GM21529 (cell line): ENCODE measurements around the gene PFKM.

Experiments used
- ATAC-seq: cut with Tn5 transposase; IDR thresholded peaks from one replicate; pipeline ENCODE4 v1.9.1; 2021; ENCODE audit not compliant: unreplicated experiment

Gene PFKM

DNA sequence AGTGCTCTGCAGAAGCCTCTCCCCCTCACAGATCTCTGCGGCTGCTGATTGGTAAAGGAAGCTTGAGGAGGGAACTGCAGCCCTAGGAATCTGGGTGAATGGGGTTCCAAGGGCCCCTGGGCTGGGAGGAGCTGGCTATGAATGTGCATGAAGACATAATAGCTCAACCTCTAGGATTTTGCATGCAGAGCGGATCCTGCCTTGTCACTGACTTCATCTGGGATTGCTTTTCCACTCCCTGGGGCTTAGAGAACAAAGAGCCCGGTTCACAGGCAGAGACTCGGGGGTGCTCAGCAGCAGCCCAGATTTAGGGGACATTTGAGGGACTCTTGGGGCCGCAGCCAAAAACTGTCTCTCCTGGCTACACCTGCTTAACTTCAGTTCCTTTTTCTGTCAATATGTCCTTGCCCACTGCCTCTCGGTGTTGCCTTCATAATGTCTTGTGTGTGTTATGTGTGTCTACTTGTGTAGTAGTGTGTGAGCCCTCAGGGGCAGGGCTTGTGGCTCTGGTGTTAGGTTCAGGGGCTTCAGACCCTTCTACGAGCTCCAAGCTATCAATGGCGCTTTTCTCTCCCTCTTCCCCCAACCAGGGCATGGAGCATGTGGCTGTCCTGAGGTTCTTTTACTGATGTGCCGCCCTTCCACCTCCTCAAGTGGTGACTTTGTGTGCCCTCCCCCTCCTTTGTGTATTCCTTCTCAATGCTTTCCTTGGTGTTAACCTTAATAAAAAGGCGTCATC, 66.2 kb downstream of the PFKM start:
- no peak for ATAC-seq

DNA sequence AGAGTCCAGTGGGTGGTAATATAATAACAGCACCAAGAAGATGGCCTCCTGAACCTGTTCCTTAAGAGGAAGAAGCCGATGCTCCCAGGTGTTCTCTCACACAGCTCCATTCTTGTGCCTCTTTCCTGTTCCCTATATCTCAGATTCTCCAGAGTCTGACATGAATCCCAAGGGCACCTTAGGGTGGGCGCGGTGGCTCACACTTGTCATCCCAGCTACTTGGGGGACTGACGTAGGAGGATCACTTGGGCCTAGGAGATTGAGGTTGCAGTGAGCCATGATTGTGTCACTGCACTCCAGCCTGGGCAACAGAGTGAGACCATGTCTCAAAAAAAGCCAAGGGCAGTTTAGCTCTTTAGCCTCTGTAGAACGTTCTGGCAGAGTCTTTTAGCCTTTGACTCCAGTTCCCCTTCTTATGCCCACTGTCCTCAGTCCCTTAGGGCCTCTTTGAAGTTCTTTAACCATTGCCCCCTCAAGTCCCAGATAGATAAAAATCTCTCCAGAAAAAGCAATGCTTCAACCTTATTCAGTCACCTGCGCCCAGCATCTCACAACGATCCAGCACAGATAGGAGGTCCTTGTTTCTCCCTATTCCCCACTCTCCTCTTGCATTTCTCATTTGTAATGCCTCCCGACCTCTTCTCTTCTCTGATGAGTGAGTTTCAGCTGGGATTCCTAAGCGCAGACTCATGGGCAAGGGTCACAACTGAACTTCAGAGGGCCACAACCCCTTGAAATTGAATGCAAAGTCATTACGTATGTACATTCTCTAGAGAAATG, 68.9 kb downstream of the PFKM start:
- no peak for ATAC-seq

DNA sequence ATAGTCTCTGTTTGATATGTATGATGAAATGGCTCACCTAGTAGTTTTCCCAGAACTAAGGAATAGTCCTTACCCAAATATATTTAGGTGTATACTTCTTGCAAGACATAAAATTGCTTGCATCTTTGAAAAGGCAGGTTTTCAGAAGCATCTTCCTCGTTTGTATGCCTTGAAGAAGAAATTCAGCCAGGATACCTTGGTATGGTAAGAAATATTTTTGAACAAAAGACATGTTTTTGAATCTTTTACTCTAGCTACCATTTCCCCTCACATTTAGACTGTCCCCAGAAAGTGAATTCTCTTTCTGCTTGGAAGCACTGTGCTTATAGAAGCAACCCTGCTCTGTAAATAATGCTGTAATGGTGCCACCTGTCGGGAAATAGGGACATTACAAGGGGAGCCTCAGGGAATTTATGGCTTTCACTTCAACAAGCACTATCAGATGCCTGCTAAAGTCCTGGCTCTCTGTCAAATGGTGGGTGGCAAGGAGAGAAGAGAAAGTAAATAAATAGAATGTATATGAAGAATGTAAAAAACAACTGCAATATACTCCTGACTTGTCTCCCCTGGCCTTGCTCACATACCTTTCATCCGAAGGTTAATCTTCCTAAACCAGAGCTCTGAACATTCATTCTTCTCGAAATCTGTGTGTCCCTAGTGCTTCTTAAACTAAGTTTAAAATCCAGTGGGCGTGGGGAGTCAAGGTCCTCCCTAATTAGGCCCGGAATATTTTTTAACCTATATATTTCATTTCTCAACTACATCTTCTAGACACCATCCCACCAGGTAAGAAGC, 70.4 kb downstream of the PFKM start:
- peak; percentile 55 for ATAC-seq

DNA sequence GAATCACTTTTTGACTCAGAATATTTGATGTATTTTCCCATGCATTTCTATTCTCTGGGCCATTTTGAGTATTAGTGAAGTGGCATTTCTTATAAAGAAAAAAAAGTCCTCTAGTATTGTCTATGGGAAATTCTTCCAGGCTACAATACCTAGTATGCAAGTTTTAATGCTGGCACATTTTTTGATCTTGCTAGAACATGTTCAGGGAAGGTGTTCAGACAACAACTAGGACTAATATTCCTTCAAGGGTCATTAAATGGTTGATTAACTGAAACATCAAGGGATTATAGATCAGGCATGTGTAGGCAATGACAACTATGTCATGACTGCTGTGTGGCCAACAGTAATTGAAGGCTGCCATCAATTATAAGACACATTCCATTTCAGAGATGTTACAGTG, 71.9 kb downstream of the PFKM start:
- ATAC-seq: no peak

DNA sequence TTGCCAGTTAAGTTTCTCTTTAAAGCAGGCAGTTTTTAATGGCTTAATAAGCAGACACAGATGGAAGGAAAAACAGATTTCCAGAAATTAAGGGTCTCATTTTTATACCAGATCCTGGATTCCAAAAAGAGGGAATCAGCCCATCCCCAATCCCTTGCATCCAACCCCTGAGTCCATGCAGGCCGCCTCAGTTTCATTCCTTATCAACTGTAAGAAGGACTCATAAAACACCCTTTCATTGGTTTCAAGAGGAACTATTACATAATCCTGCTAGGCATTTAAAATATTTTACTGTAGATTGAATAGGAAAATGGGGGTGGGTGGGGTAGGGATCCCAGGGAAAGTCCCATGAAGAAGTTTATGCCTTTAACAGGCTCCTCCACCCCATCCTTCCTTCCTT, 73.7 kb downstream of the PFKM start:
- ATAC-seq: no peak

DNA sequence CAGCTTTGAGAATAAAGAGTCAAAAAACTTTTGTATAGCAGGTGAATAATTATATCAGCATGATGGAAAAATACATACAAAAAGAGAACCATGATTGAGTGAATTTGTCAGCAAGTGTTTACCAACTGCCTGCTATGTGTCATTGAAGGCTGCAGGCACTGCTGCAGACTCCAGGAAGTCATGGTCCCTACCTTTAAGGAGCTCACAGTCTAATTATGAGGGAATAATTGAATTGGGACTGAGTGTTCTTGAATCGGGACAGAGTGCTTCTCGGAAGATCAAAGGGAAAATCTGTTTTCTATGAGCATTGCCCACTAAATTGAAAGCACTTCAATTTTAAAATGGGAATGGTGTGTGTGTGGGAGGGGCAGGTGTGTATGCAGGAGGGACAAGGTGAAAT, 74.5 kb downstream of the PFKM start:
- no peak for ATAC-seq

DNA sequence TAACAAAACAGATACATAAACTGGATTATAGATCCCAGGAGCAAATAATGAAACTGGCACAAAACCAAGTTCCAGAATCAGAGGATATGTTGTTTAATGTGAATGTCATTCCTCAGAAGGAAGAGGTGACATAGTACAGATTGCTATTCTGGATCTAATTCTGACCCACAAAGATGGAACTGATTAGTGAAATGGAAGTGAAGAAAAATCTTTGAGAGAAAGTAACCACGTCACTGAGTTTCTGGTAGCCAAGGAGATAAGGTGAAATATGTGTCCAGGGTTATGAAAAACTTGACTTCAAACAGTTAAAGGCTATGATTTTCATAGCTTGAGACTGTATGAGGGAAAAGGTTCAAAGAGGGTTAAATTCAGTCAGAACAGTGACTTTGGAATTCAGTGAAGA, 75.6 kb downstream of the PFKM start:
- no peak for ATAC-seq
